Natural killer cell (primary cell): ENCODE measurements around the gene ZXDC. TPM values are rescaled to one million over a fixed set of nuclear protein-coding genes. Genes with fewer than 3 reads are reported as not detected.

Source experiments
- ATAC-seq, 3 donors: fragments of 150-1000 bp in 2 of 3; fragments of 200-7000 bp in 1 of 3; cut with Tn5 transposase; 1 replicate in 1 of 3; 2 replicates in 2 of 3; pipeline ENCODE4 v1.10.0; 2021; ENCODE audit warnings: mild to moderate bottlenecking in 2 of 3, moderate library complexity in 2 of 3
- DNase-seq, 2 donors: peaks; one replicate each; pipeline versions ENCODE4 v3.0.0 to v3.0.0-alpha.2; 2013 to 2021; ENCODE audit warnings: mixed read lengths in 1 of 2
- H3K27ac ChIP-seq: one replicate; pipeline ENCODE4 v1.5.1; 2013; ENCODE audit warnings: mild to moderate bottlenecking, low read length
- H3K27me3 ChIP-seq: one replicate; pipeline ENCODE4 v1.6.1; 2013; ENCODE audit warnings: low read length; ENCODE audit not compliant: control insufficient read depth, insufficient read depth
- H3K36me3 ChIP-seq: one replicate; pipeline ENCODE4 v1.6.1; 2013; ENCODE audit warnings: low read length; ENCODE audit not compliant: control insufficient read depth, insufficient read depth
- H3K4me1 ChIP-seq: one replicate; pipeline ENCODE4 v1.6.1; 2013; ENCODE audit warnings: low read length; ENCODE audit not compliant: control insufficient read depth, insufficient read depth
- H3K4me3 ChIP-seq: one replicate; pipeline ENCODE4 v1.5.1; 2013; ENCODE audit warnings: low read length
- H3K9me3 ChIP-seq: one replicate; pipeline ENCODE4 v1.6.1; 2013; ENCODE audit warnings: low read length; ENCODE audit not compliant: control insufficient read depth, insufficient read depth
- H3K27ac Mint-ChIP-seq, 2 donors: one replicate each; pipeline ENCODE4 v1.8.0; 2022; ENCODE audit warnings: mild to moderate bottlenecking in 2 of 2, mixed read lengths in 2 of 2, moderate library complexity in 1 of 2
- H3K27me3 Mint-ChIP-seq, 2 donors: one replicate each; pipeline ENCODE4 v1.8.0; 2022; ENCODE audit warnings: low read depth in 2 of 2, mixed read lengths in 2 of 2
- H3K36me3 Mint-ChIP-seq: one replicate; pipeline ENCODE4 v1.8.0; 2022; ENCODE audit warnings: mixed read lengths
- H3K4me1 Mint-ChIP-seq, 2 donors: one replicate each; pipeline ENCODE4 v1.8.0; 2022; ENCODE audit warnings: mixed read lengths in 2 of 2
- H3K4me3 Mint-ChIP-seq: one replicate; pipeline ENCODE4 v1.8.0; 2022; ENCODE audit warnings: mild to moderate bottlenecking, moderate library complexity, mixed read lengths
- H3K9me3 Mint-ChIP-seq, 2 donors: one replicate each; pipeline ENCODE4 v1.8.0; 2022; ENCODE audit warnings: mixed read lengths in 2 of 2
- CTCF ChIP-seq: fragments of 200-600 bp; IDR thresholded peaks from one replicate; pipeline ENCODE4 v1.8.0; 2022; ENCODE audit warnings: antibody characterized with exemption
- WGBS: methylation state at CpG from one replicate; pipeline ENCODE4 v1.1.7; 2013; ENCODE audit warnings: missing lambda C conversion rate; ENCODE audit not compliant: insufficient coverage; 5-methylcytosine and 5-hydroxymethylcytosine counted together
- intact Hi-C: fragments of 100-400 bp; cut with micrococcal nuclease; formaldehyde crosslinking; loops from one replicate; pipeline ENCODE4 v1.14.2; 2022
- total RNA-seq, 4 donors: library from RNA; stranded (reverse); fragments of 120-200 nt in 1 of 4; gene quantifications; one replicate each; pipeline versions ENCODE4 v1.2.3 to v1.2.4, GENCODE V29; 2013 to 2022

The ZXDC gene
- total RNA-seq, 3 donors from 2014 or later (not counting 1 experiment from before 2014, with no cell fraction given), result 56.1 to 70.2 (median 68.4) TPM

- no peaks in the 10 kb centered on the region for H3K27me3 Mint-ChIP-seq
- H3K4me3 ChIP-seq, result no peak overlapping the region
- H3K4me3 Mint-ChIP-seq, result no peak overlapping the region
- H3K9me3 Mint-ChIP-seq, result no peaks in the 10 kb centered on the region
- ATAC-seq (no peak), DNase-seq (no peak)
- no peak for TF ChIP-seq CTCF
- 84% methylated on average over 14 of the region's 14 CpGs for WGBS
- no peaks in the 10 kb centered on the region for H3K9me3 ChIP-seq
- no peaks in the 10 kb centered on the region for H3K36me3 Mint-ChIP-seq
- no peaks in the 10 kb centered on the region for H3K27me3 ChIP-seq
- no peak overlapping the region for H3K27ac ChIP-seq
- H3K27ac Mint-ChIP-seq, result no peak overlapping the region
- H3K4me1 ChIP-seq, result peaks cover 13% of the 10 kb centered on the region
- no peaks in the 10 kb centered on the region for H3K36me3 ChIP-seq
- intact Hi-C loops, result no loop called here
- peaks cover 0 to 12% of the 10 kb centered on the region in 2 donors for H3K4me1 Mint-ChIP-seq
Measured at GRCh38 chr3:126488185-126488584, 12.5 kb upstream of the ZXDC start.

GRCh38 chr3:126487151-126487771 is 11.6 kb upstream of the ZXDC start:
- Histone ChIP-seq H3K36me3 (no peaks in the 10 kb centered on the region), H3K27ac (no peak overlapping the region), H3K4me3 (no peak overlapping the region), H3K27me3 (no peaks in the 10 kb centered on the region), H3K9me3 (no peaks in the 10 kb centered on the region), H3K4me1 (peaks cover 13% of the 10 kb centered on the region)
- Mint-ChIP-seq H3K27me3 (no peaks in the 10 kb centered on the region), H3K36me3 (no peaks in the 10 kb centered on the region), H3K4me3 (no peak overlapping the region), H3K4me1 (peaks cover 0 to 12% of the 10 kb centered on the region in 2 donors), H3K27ac (no peak overlapping the region), H3K9me3 (no peaks in the 10 kb centered on the region)
- WGBS, result 41% methylated on average over 17 of the region's 17 CpGs
- DNase-seq (no peak), ATAC-seq (peak; percentile 35 to 49 (median 43))
- TF ChIP-seq CTCF, result no peak
- intact Hi-C loops, result no loop called here

- WGBS, result 95% methylated on average over 14 of the region's 14 CpGs
- H3K27ac Mint-ChIP-seq, result no peak overlapping the region
Measured at GRCh38 chr3:126486360-126486847, 10.7 kb upstream of the ZXDC start.

More at GRCh38 chr3:126486360-126486847, 10.7 kb upstream of the ZXDC start:
- no peak for DNase-seq
- no peaks in the 10 kb centered on the region for H3K9me3 Mint-ChIP-seq
- Histone ChIP-seq H3K27ac (no peak overlapping the region), H3K4me3 (no peak overlapping the region), H3K27me3 (no peaks in the 10 kb centered on the region), H3K9me3 (no peaks in the 10 kb centered on the region), H3K36me3 (no peaks in the 10 kb centered on the region), H3K4me1 (peaks cover 13% of the 10 kb centered on the region)
- H3K36me3 Mint-ChIP-seq, result no peaks in the 10 kb centered on the region
- H3K27me3 Mint-ChIP-seq, result no peaks in the 10 kb centered on the region
- no peak overlapping the region for H3K4me3 Mint-ChIP-seq
- intact Hi-C loops, result no loop called here
- no peak for TF ChIP-seq CTCF
- no peak for ATAC-seq
- peaks cover 0 to 12% of the 10 kb centered on the region in 2 donors for H3K4me1 Mint-ChIP-seq
